Right lobe of liver (tissue), 4 donors: ENCODE results near the gene CCL21.

Experiments
- POLR2A ChIP-seq: fragments of 450-650 bp; IDR thresholded peaks from one replicate; pipeline ENCODE4 v1.6.1; 2017; ENCODE audit warnings: antibody characterized with exemption, mild to moderate bottlenecking
- TF ChIP-seq, protein P1 (sequence below), 4 donors: fragments of 200-600 bp in 3 of 4; fragments of 450-650 bp in 1 of 4; IDR thresholded peaks; one replicate each; pipeline versions ENCODE4 v1.5.1 to v1.8.0; 2016 to 2022; ENCODE audit warnings: antibody characterized with exemption in 4 of 4, mild to moderate bottlenecking in 2 of 4
- donor health status: DM: no; HTN: no; CAD: no.
- donor health status: DM: no; HTN: no; CAD: no.
- donor health status: DM: no; HTN: yes; CAD: no.

DNA sequence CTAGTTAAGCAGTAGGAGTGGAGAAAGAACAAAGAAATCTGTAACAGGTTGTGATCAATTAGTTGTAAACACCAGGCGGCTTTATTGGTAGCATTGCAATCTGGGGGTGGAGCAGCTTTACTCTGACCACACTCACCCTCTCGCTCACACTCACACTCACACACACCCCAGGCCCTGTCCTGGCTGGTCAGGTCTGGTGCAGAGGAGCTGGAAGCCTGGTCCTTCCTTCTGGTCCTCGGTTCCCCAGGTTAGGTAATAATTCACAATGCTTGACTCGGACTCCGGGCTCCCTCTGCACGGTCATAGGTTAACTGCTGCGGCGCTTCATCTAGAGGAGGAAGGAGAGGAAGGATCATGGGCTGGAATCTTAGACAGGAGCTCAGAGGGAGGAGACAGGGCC lies 20.4 kb downstream of the CCL21 start:
- TF ChIP-seq, protein P1, sequence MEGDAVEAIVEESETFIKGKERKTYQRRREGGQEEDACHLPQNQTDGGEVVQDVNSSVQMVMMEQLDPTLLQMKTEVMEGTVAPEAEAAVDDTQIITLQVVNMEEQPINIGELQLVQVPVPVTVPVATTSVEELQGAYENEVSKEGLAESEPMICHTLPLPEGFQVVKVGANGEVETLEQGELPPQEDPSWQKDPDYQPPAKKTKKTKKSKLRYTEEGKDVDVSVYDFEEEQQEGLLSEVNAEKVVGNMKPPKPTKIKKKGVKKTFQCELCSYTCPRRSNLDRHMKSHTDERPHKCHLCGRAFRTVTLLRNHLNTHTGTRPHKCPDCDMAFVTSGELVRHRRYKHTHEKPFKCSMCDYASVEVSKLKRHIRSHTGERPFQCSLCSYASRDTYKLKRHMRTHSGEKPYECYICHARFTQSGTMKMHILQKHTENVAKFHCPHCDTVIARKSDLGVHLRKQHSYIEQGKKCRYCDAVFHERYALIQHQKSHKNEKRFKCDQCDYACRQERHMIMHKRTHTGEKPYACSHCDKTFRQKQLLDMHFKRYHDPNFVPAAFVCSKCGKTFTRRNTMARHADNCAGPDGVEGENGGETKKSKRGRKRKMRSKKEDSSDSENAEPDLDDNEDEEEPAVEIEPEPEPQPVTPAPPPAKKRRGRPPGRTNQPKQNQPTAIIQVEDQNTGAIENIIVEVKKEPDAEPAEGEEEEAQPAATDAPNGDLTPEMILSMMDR (IDR thresholded peaks at IDR 0.05) = no peak
- TF ChIP-seq POLR2A = no peak
